Endothelial cell of umbilical vein (primary cell): ENCODE results near the gene FMNL2.

ENCODE experiments used
- POLR2AphosphoS5 ChIP-seq: IDR thresholded peaks from 2 replicates; pipeline ENCODE4 v1.6.1; 2012; ENCODE audit warnings: low read depth, mild to moderate bottlenecking, control low read depth, low read length, moderate library complexity; ENCODE audit not compliant: insufficient read depth
- TF ChIP-seq, protein P1 (sequence below), 2 donors: IDR thresholded peaks; 1 replicate in 1 of 2; 2 replicates in 1 of 2; pipeline ENCODE4 v1.5.1; 2011; ENCODE audit warnings: low read length in 2 of 2, mild to moderate bottlenecking in 2 of 2, moderate library complexity in 2 of 2, control low read depth in 1 of 2, inconsistent platforms in 1 of 2, low read depth in 1 of 2; ENCODE audit not compliant: insufficient read depth in 1 of 2; ENCODE audit errors: extremely low read depth in 1 of 2

DNA sequence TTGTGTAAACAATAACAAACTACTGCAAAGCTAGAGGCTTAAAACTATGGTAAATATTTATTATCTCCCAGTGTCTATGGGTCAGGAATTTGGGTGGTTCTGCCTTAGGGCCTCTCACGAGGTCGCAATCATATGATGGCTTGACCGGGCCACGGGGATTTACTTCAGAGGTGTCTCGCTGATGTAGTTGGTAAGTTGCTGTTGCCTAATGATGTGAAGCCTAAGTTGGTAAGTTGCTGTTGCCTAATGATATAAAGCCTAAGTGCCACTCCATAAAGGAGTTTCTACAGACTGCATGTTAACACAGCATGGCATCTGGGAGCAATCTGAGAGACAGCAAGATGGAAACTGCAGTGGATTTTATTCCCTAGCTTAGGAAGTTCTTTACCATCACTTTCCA lies 35.8 kb downstream of the FMNL2 start:
- no peak for TF ChIP-seq POLR2AphosphoS5
- TF ChIP-seq, protein P1, sequence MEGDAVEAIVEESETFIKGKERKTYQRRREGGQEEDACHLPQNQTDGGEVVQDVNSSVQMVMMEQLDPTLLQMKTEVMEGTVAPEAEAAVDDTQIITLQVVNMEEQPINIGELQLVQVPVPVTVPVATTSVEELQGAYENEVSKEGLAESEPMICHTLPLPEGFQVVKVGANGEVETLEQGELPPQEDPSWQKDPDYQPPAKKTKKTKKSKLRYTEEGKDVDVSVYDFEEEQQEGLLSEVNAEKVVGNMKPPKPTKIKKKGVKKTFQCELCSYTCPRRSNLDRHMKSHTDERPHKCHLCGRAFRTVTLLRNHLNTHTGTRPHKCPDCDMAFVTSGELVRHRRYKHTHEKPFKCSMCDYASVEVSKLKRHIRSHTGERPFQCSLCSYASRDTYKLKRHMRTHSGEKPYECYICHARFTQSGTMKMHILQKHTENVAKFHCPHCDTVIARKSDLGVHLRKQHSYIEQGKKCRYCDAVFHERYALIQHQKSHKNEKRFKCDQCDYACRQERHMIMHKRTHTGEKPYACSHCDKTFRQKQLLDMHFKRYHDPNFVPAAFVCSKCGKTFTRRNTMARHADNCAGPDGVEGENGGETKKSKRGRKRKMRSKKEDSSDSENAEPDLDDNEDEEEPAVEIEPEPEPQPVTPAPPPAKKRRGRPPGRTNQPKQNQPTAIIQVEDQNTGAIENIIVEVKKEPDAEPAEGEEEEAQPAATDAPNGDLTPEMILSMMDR (IDR thresholded peaks at IDR 0.05; ENCODE audit: extremely low read depth in 1 of 2, insufficient read depth in 1 of 2, low read depth in 1 of 2, low read length in 2 of 2), result no peak
